HEK293T (cell line): Measurements from ENCODE around the gene WWOX.

Experiments
- CTCF ChIA-PET: fragments of 350-600 bp; formaldehyde crosslinking; extraction: SDS; loops from one replicate; lab custom pipeline; 2021; ENCODE audit warnings: antibody characterized with exemption, inconsistent platforms; lab: Yijun Ruan, JAX
- POLR2A ChIA-PET: fragments of 350-600 bp; formaldehyde crosslinking; extraction: SDS; loops from one replicate; lab custom pipeline; 2020; ENCODE audit warnings: antibody characterized with exemption, inconsistent platforms; lab: Yijun Ruan, JAX
- DNase-seq: peaks from one replicate; pipeline ENCODE4 v3.0.0; 2012; ENCODE audit warnings: mixed read lengths; ENCODE audit errors: extremely low spot score
- ARNT ChIP-seq: fragments of 450-650 bp; IDR thresholded peaks from 2 replicates; pipeline ENCODE4 v1.6.1; 2017; ENCODE audit warnings: mild to moderate bottlenecking
- BHLHE40 ChIP-seq: fragments of 450-650 bp; IDR thresholded peaks from 2 replicates; pipeline ENCODE4 v1.6.1; 2016; ENCODE audit warnings: mild to moderate bottlenecking, moderate library complexity, borderline replicate concordance
- CTBP1 ChIP-seq: fragments of 450-650 bp; IDR thresholded peaks from 2 replicates; pipeline ENCODE4 v1.6.1; 2016; ENCODE audit warnings: borderline replicate concordance
- ELF4 ChIP-seq: fragments of 450-650 bp; IDR thresholded peaks from 2 replicates; pipeline ENCODE4 v1.6.1; 2017; ENCODE audit warnings: antibody characterized with exemption
- FOXA1 ChIP-seq: fragments of 450-650 bp; IDR thresholded peaks from 2 replicates; pipeline ENCODE4 v1.6.1; 2016; ENCODE audit warnings: mild to moderate bottlenecking
- FOXK2 ChIP-seq: fragments of 450-650 bp; IDR thresholded peaks from 2 replicates; pipeline ENCODE4 v1.6.1; 2016; ENCODE audit warnings: mild to moderate bottlenecking
- FOXM1 ChIP-seq: fragments of 450-650 bp; IDR thresholded peaks from 2 replicates; pipeline ENCODE4 v1.6.1; 2017; ENCODE audit warnings: mild to moderate bottlenecking, borderline replicate concordance
- HDGF ChIP-seq: fragments of 450-650 bp; IDR thresholded peaks from 2 replicates; pipeline ENCODE4 v1.6.1; 2017; ENCODE audit warnings: antibody characterized with exemption, borderline replicate concordance
- L3MBTL2 ChIP-seq: fragments of 450-650 bp; conservative IDR thresholded peaks from 2 replicates; pipeline ENCODE4 v1.6.1; 2016; ENCODE audit warnings: mild to moderate bottlenecking
- LEF1 ChIP-seq: fragments of 450-650 bp; IDR thresholded peaks from 2 replicates; pipeline ENCODE4 v1.6.1; 2017; ENCODE audit warnings: mild to moderate bottlenecking, borderline replicate concordance
- NFRKB ChIP-seq: fragments of 450-650 bp; IDR thresholded peaks from 2 replicates; pipeline ENCODE4 v1.6.1; 2016; ENCODE audit warnings: mild to moderate bottlenecking, moderate library complexity
- SP1 ChIP-seq: fragments of 450-650 bp; IDR thresholded peaks from 2 replicates; pipeline ENCODE4 v1.6.1; 2017
- SUZ12 ChIP-seq: fragments of 450-650 bp; IDR thresholded peaks from 2 replicates; pipeline ENCODE4 v1.6.1; 2016; ENCODE audit warnings: mild to moderate bottlenecking
- TARDBP ChIP-seq: fragments of 450-650 bp; IDR thresholded peaks from 2 replicates; pipeline ENCODE4 v1.6.1; 2016
- ZNF384 ChIP-seq: fragments of 450-650 bp; IDR thresholded peaks from 2 replicates; pipeline ENCODE4 v1.6.1; 2016
- TF ChIP-seq, protein P1 (sequence below): fragments of 450-650 bp; IDR thresholded peaks from 2 replicates; pipeline ENCODE4 v1.6.1; 2016

Gene WWOX

GRCh38 chr16:78217276-78217675 is 117.8 kb downstream of the WWOX start:
- DNase-seq: no peak
- ChIA-PET POLR2A (no interaction called here), CTCF (no interaction called here)
- TF ChIP-seq BHLHE40: no peak
- no peak for TF ChIP-seq SP1
- TF ChIP-seq ARNT: no peak
- TF ChIP-seq SUZ12: no peak
- no peak for TF ChIP-seq CTBP1
- TF ChIP-seq NFRKB: no peak
- TF ChIP-seq ELF4: no peak

- POLR2A ChIA-PET: no interaction called here
- TF ChIP-seq TARDBP (no peak), CTBP1 (no peak), FOXK2 (no peak), NFRKB (no peak)
- CTCF ChIA-PET: no interaction called here
- no peak for DNase-seq
These were observed 118.8 kb downstream of the WWOX start for GRCh38 chr16:78218279-78218678.

DNA sequence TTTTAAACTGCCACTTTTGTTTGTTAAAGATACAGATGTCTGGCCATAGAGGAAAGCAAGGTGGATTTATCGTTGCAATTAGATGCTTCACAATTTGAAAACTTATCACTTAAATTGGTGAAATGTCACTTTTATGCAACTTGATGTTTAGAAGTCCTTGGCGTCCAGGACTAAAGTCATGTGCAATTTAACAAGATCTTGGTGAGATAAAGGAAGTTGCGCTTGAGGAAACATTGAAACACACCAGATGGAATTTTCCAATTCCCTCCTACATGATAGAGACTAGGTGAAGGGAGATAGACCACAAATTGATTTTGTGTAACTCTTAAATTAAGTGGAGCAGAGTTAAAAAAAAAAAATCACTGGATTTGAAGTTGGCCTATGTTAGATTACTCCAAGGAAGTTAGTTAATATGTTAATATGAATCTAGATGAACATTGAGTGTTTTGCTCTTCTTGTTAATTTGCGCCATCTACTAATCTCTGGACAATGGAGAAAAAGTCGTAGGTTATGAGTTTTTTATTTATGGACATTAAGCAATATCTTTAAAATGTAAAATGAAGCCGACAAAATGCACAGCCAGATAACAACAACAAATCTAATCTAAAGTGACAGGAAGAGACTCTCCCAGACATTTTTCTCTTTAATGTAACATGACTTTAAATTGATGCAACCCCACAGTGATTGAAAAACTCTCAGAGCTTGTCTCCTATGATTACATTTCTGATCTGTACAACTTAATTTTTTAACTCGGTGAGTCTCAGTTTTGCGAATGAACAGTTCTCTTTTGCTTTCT is 119.6 kb downstream of the WWOX start:
- CTCF ChIA-PET: no interaction called here
- no peak for DNase-seq
- TF ChIP-seq FOXM1 (no peak), CTBP1 (no peak), BHLHE40 (no peak), FOXA1 (no peak), L3MBTL2 (no peak), ZNF384 (no peak), FOXK2 (no peak), SP1 (no peak), SUZ12 (no peak), NFRKB (no peak)
- TF ChIP-seq, protein P1, sequence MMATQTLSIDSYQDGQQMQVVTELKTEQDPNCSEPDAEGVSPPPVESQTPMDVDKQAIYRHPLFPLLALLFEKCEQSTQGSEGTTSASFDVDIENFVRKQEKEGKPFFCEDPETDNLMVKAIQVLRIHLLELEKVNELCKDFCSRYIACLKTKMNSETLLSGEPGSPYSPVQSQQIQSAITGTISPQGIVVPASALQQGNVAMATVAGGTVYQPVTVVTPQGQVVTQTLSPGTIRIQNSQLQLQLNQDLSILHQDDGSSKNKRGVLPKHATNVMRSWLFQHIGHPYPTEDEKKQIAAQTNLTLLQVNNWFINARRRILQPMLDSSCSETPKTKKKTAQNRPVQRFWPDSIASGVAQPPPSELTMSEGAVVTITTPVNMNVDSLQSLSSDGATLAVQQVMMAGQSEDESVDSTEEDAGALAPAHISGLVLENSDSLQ: no peak
- POLR2A ChIA-PET: no interaction called here

GRCh38 chr16:78220571-78220970 is 121.1 kb downstream of the WWOX start:
- DNase-seq: no peak
- ChIA-PET POLR2A (no interaction called here), CTCF (interaction anchor here (0.5 kb wide), 1 partner anchor 44 kb away, joined by 3 read pairs; no protein-coding TSS in a partner anchor)
- TF ChIP-seq TARDBP (no peak), CTBP1 (no peak), HDGF (no peak), FOXK2 (no peak)

DNA sequence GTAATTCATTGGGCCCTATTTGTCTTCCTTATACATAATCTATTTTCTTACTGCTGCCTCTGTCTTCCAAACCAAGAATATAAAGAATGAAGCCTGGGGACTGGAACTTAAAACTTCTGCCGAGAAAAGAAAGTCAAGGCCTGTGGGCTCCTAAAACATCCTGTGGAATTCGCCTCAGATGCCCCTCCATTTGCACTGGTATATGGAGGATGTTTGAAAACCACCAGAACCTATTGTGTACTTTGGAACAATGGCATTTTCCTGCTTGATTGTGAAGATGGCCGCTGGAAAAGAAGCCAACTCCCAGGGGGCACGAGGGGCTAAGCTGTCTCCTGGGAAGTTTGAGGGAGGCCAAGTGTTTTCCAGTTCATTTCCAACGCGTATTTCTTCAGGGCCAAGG is 122.4 kb downstream of the WWOX start:
- POLR2A ChIA-PET: no interaction called here
- no peak for DNase-seq
- TF ChIP-seq ARNT (no peak), SP1 (no peak), CTBP1 (no peak), LEF1 (no peak)
- CTCF ChIA-PET: interaction anchor here (0.6 kb wide), 2 partner anchors 18 to 628 kb away, joined by 3 read pairs; no protein-coding TSS in a partner anchor

- ChIA-PET POLR2A (no interaction called here), CTCF (no interaction called here)
- DNase-seq: no peak
- no peak for TF ChIP-seq FOXM1
- TF ChIP-seq SP1: no peak
- no peak for TF ChIP-seq HDGF
- TF ChIP-seq L3MBTL2: no peak
- no peak for TF ChIP-seq CTBP1
- TF ChIP-seq, protein P1: no peak
- no peak for TF ChIP-seq ZNF384
- TF ChIP-seq SUZ12: no peak
- TF ChIP-seq FOXA1: no peak
- TF ChIP-seq LEF1: no peak
- TF ChIP-seq ARNT: no peak
- no peak for TF ChIP-seq TARDBP
- no peak for TF ChIP-seq FOXK2
- no peak for TF ChIP-seq BHLHE40
- no peak for TF ChIP-seq NFRKB
- TF ChIP-seq ELF4: no peak
These were observed 124.9 kb downstream of the WWOX start for GRCh38 chr16:78224342-78224741.

DNA sequence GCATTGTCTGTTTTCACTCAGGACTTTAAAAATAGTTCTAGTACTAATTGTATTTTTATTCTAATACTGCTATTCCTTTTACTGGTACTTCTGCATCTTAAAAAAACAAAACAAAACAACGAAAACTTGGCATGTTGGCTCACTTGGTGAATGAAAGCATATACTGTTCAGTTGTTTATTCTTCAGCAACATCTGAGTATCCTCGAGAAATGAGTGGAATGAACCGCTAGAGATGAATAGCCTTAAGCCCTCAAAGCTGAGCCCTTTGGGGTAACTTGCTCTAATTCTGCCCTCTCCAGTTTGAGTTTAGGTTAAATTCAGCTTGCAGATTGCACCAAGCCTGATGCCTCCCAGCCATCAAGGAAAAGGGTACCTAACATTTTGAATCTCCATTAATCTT is 126.5 kb downstream of the WWOX start:
- POLR2A ChIA-PET: no interaction called here

More for the DNA sequence above, 126.5 kb downstream of the WWOX start:
- DNase-seq: no peak
- TF ChIP-seq HDGF: no peak
- TF ChIP-seq BHLHE40: no peak
- TF ChIP-seq NFRKB: no peak
- no peak for TF ChIP-seq SUZ12
- TF ChIP-seq, protein P1: no peak
- no peak for TF ChIP-seq FOXA1
- TF ChIP-seq L3MBTL2: no peak
- TF ChIP-seq CTBP1: no peak
- no peak for TF ChIP-seq FOXK2
- TF ChIP-seq ZNF384: no peak
- TF ChIP-seq ARNT: no peak
- no peak for TF ChIP-seq SP1
- no peak for TF ChIP-seq LEF1
- no peak for TF ChIP-seq ELF4
- no peak for TF ChIP-seq FOXM1
- no peak for TF ChIP-seq TARDBP
- CTCF ChIA-PET: no interaction called here
